HG02798 (cell line): ENCODE results near the gene COG5.
"Not testable (repeated sequence)": the region's sequence is repeated elsewhere in the genome, so short reads cannot be mapped to it uniquely, and the experiment has no call there.

ENCODE experiments used
- ATAC-seq: cut with Tn5 transposase; IDR thresholded peaks from one replicate; pipeline ENCODE4 v1.9.1; 2021; ENCODE audit warnings: mild to moderate bottlenecking; ENCODE audit not compliant: unreplicated experiment, poor library complexity

Gene COG5

DNA sequence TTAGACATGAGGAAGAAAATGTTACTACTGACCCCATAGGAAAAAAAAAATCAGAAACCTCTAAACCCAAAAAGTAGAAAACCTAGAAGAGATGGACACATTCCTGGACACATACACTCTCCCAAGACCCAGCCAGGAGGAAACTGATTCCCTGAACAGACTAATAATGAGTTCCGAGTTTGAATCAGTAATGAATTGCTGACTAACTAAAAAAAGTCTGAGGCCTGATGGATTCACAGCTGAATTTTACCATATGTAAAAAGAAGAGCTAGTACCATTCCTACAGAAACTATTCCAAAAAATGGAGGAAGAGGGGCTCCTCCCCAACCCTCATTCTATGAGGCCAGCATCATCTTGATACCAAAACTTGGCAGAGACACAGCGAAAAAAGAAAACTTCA lies 319.1 kb downstream of the COG5 start:
- ATAC-seq: no peak

- no peak for ATAC-seq
Measured at GRCh38 chr7:107242267-107242666, 321.5 kb downstream of the COG5 start.

- ATAC-seq: no peak
Measured at GRCh38 chr7:107237451-107237850, 326.3 kb downstream of the COG5 start.

DNA sequence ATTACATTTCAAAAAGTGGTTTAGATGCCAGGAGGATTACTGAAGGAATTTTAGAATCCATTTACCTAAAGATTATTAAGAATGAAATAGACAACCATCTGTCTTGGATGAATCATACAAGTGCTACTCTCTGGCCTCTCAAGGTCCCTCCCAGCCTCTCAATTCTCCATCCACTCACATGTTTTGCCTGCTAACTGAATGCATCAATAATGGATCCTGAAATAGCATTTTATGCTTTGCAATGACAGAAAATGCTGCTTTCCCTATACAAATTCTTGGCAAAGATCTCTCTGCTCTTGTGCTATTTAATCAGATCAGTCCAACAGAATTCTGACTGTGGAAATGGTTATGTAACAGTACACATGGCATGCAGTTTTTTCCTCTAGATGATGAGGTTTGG lies 326.9 kb downstream of the COG5 start:
- ATAC-seq: no peak

DNA sequence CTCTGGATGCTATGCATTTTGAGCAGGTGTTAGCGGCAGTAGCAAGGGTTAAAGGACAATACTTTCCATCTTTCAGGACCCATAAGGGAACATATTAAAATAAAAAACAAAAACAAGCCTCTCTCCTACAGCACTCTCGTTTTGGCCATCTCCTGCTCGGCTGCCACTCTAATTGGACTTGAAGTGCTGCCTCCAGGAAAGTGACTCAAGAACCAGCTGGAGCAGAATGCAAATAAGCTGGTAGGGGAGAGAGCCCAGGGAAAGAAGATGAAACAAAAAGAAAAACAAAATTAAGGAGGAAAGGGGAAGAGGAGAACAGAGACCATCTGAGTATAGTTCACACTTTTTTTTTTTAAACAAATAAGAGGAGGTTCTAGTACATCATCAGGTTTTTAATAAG lies 329.3 kb downstream of the COG5 start:
- no peak for ATAC-seq

DNA sequence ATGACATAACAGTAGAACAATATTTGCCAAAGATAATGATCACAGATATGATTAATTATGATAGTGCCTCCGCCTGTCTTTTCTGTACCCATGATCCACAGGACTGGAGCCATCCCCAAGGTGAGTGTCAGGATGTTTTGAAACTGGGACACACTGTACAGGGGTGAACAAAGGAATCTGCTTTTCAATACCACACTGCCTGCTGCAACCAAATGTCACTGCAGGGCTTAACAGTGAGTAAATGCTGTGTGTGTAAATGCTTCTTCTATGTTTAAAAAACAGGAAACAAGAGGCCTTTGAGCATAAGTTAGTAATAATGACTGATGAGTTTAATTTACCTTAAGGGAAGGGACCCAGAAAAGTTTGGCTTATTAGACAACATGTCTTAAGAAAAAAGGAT lies 329.7 kb downstream of the COG5 start:
- ATAC-seq: no peak

- no peak for ATAC-seq
Measured at GRCh38 chr7:107233174-107233573, 330.5 kb downstream of the COG5 start.

- ATAC-seq: no peak
Measured at GRCh38 chr7:107232568-107233090, 331.1 kb downstream of the COG5 start.

DNA sequence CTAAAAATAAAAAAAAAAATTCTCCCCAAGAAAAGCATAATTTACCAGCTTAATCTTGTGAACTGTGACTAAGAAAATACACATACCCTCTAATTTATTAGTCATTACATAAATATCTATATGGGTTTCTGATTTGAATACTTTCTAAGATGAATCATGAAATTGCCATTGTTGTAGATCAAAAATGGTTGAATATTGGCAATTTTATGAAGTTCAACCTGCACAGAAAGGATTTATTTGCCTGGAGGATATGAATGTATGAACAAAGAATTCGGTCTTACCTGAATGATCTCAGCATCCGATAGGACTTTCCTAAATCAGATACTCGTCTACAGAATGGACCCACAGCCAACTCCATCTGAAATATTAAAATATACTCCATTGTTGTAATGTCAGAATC lies 333.4 kb downstream of the COG5 start:
- no peak for ATAC-seq

DNA sequence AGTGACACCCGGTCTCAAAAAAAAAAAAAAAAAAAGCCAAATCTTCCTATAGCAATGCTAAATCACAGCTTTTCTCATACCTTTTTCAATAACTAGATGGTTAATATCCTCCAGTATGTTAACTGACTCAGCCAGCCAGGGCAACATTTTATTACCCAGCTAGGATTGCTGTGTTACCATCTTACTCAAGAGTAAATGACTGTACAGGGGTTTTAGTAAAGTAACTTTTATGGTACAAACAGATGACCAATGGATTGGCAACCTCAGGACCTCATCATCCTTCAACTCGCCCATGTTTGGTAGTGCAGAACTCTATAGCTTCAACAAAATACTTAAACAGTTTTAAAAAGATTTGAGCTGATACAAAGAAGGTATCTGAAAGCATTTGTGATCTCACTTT lies 335.4 kb downstream of the COG5 start:
- ATAC-seq: no peak

DNA sequence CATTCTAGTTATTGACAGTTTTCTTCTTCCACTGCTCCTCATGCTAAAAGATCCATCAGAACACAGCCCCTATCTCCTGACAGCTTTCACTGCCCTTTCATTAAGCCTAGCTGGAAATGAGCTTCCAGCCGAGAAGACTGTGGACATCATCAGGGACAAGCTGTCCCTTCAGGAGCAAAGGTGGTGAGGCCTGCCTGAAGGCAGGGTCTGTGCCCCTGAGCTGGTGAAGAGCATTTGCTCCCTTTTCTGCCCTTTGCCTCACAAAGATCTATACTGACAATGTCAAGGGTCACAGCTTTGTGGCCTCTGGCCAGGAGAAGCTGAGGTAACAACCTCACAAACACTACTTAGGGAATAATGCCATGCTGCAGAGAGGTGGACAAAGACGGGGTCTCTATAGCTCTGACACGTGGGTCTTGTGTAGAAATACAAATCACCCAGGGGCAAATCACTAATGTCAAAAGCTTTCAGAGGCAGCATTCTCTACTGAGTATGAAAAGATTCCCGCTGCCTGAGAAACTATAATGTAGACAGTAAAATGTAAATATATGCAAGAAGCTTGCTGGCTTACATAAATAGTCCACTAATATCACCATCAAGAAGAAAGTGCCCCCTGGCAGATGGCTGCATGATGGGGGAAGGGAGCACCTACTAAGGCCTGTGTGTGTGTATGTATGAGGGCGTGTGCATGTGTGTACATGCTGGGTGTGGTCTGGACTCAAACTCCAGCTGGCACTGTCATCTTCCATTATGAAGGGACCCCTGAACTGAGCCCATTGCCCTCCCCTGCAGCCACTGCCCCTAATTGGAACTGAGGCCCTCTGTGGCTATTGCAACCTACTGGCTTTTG lies 339.1 kb downstream of the COG5 start:
- ATAC-seq: no peak

- not testable (repeated sequence) for ATAC-seq
Measured at GRCh38 chr7:107220806-107221205, 342.9 kb downstream of the COG5 start.

- ATAC-seq: no peak
Measured at GRCh38 chr7:107220356-107220755, 343.4 kb downstream of the COG5 start.

DNA sequence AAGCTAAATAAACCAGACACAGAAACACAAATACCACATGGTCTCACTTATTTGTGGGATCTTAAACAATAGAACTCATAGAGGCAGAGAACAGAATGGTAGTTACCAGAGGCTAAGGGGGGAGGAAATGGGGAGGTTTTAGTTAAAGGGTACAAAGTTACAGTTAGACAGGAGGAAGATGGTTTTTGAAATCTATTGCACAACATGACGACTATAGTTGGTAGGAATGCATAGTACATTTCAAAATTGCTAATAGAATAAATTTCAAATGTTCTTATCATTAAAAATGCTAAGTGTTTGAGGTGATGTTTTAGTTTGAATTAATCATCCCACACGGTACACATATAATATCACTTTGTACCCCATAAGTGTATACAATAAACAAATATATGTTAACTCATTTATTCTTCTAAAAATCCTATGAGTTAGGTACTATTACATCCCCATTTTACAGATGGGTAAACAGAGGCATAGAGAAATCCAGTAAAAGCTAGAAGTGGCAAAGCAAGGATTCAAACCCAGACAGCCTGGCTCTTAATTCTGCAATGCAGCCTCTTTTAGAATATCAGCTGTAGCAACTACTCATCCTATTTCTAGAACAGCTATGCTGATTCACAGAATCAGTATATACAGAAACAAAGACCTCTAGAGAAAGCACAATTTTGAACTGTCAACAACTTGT lies 344.0 kb downstream of the COG5 start:
- no peak for ATAC-seq

DNA sequence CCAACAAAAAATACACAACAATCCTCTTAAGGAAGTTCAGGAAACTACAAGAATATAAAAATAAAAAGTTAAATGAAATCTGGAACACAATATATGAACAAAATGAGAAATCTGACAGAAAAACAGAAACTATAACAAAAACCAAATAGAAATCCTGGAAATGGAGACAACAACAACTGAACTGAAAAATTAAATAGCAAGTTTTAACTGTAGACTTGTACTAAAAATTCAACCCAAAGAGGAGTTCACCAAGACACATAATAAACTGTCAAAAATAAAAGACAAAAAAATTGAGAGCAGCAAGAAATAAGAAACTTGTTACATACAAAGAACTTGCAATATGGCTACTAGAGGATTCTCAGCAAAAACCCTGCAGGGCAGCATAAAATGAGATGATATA lies 349.8 kb downstream of the COG5 start:
- ATAC-seq: no peak

DNA sequence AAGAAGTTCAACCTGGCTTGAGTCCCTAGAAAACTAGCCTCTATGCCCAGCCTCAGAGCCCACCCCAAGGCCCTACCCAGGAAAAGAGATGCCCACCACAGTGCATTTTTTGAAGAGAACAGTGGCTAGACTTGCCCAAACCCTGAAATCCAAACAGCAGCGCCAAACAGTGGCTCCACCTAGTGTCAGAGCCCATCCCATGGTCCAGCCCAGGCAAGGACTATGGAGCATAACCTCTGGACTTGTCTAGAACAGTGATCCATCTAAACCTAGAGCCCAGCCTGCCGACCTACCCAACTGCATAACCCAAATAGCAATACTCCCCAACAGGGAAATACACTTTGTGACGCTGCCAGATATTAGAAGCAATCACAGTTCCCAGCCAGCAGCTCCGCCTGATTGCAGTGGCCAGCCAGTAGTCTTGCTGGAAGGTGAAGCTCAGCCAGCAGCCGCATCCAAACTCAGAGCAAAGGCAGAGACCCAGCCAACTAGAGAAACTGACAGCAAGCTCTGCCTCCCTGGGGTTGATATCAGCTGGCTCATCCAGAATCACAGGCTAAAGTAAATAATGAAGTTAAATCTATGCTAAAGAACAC lies 350.4 kb downstream of the COG5 start:
- ATAC-seq: no peak

DNA sequence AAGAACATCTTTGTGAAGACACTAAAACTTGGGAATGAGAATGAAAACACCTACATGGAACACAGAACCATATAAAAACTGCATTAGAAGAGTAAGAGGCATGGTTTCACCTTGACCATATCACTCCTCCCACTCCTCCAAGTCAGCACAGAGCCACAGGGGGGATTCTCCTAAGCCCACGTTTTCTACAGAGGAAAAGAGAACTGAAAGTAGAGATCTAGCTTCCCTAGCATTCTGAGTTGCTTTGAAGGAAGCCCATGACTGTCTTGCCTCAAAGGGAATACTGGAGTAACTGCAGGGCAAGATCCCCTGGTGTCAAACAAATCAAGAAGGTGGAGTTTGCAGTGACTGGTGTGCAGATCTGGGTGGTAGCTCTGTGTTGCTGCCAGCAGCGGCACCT lies 351.0 kb downstream of the COG5 start:
- ATAC-seq: no peak

DNA sequence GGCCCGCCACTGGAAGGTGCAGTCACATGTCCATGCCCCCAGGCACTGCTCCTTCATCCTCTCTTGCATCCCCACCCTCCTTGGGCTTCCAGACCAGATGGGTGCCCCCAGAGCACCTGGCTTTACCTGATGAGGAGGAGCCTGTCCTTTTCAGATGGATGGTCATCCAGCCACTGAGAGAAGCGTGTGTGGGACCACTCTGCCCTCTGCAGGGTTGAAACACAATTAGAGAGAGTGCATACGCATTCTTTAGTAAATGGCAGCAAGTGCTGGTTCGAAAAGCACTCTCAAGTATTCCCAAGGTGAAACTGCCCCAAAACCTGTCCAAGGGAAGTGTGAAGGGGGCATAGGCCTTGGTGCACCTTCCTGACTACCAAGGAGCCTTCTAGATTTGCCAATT lies 353.3 kb downstream of the COG5 start:
- ATAC-seq: no peak

GRCh38 chr7:107209565-107209964 lies 354.2 kb downstream of the COG5 start:
- ATAC-seq: no peak

- ATAC-seq: no peak
Measured at GRCh38 chr7:107208563-107208962, 355.2 kb downstream of the COG5 start.

DNA sequence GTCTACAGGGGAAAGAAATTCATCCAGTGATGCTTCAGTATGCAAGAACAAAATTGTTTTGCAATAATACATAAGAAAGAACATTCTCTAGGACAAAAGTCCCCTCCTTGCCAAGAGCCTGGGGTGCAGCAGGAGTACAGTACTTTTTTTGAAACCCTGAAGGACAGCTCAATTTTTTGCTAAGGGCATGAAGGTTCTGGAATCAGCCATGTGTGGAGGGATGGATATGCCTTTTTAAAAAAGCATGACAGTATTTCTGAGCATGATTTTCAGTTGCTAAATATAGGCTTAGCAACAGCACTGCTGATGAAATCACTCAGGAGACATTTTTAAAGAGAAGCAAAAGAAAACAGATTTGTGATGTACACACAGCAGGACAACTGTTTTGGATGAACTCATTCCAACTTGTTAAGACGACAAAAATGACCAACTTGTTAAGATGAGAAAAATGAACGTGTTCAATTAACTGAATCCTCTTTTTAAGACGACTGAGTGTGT lies 355.6 kb downstream of the COG5 start:
- no peak for ATAC-seq
